GM12878 (cell line): ENCODE measurements around the gene HAP1. TPM values are rescaled to one million over a fixed set of nuclear protein-coding genes. Genes with fewer than 3 reads are reported as not detected.

Experiments used
- ATAC-seq: fragments of 200-7000 bp; cut with Tn5 transposase; 3 replicates; pipeline ENCODE4 v1.9.1; 2020; ENCODE audit warnings: mild to moderate bottlenecking, moderate library complexity
- BruUV-seq: library from RNA; stranded (reverse); fragments of 400-500 nt; replicated peaks from 2 replicates; lab custom pipeline; 2021; lab: Mats Ljungman, UMichigan
- CTCF ChIA-PET: fragments of 300-600 bp; sonication (Branson Sonifier 250); formaldehyde crosslinking; extraction: SDS; loops from one replicate; lab custom pipeline; 2021; ENCODE audit warnings: inconsistent platforms; lab: Yijun Ruan, JAX
- POLR2A ChIA-PET: fragments of 350-600 bp; formaldehyde crosslinking; extraction: SDS; loops from one replicate; lab custom pipeline; 2021; ENCODE audit warnings: inconsistent platforms; lab: Charles Lee
- RAD21 ChIA-PET: fragments of 300-600 bp; sonication (Branson Sonifier 250); formaldehyde crosslinking; loops from one replicate; lab custom pipeline; 2023; ENCODE audit warnings: antibody characterized with exemption; ENCODE audit not compliant: unreplicated experiment; lab: Charles Lee
- SMC1A ChIA-PET: fragments of 300-600 bp; sonication (Branson Sonifier 250); formaldehyde crosslinking; loops from one replicate; lab custom pipeline; 2023; ENCODE audit not compliant: unreplicated experiment, uncharacterized antibody; lab: Charles Lee
- DNase-seq: peaks from one replicate; pipeline ENCODE4 v3.0.0-alpha.2; 2011; ENCODE audit warnings: low read depth, low spot score
- FAIRE-seq: peaks from 3 replicates; lab custom pipeline; 2011; peaks lifted over from hg19 to GRCh38; lab: Jason Lieb, UNC
- H2AFZ ChIP-seq: 2 replicates; pipeline ENCODE4 v1.6.0; 2011; ENCODE audit warnings: low read depth, low read length, control low read depth; ENCODE audit not compliant: control insufficient read depth
- H3K27ac ChIP-seq: 2 replicates; pipeline ENCODE4 v1.5.1; 2011; ENCODE audit warnings: control low read depth; ENCODE audit not compliant: control insufficient read depth, insufficient read depth
- H3K27me3 ChIP-seq, 2 experiments: replicated peaks in 1 of 2; 2 replicates each; pipeline versions ENCODE4 v1.6.0 to v1.6.1; 2011; ENCODE audit warnings: low read length in 1 of 2; ENCODE audit not compliant: control insufficient read depth in 2 of 2, insufficient read depth in 2 of 2
- H3K36me3 ChIP-seq, 2 experiments: 2 replicates each; pipeline ENCODE4 v1.5.1; 2011; ENCODE audit warnings: low read length in 1 of 2; ENCODE audit not compliant: control insufficient read depth in 2 of 2, insufficient read depth in 2 of 2
- H3K4me1 ChIP-seq: 2 replicates; pipeline ENCODE4 v1.6.1; 2011; ENCODE audit warnings: mild to moderate bottlenecking, low read length, moderate library complexity, mixed read lengths; ENCODE audit not compliant: control insufficient read depth, insufficient read depth
- H3K4me2 ChIP-seq: 2 replicates; pipeline ENCODE4 v1.6.0; 2011; ENCODE audit warnings: control low read depth; ENCODE audit not compliant: control insufficient read depth, insufficient read depth
- H3K4me3 ChIP-seq: fragments of 200-600 bp; sonication (generic); 2 replicates; pipeline ENCODE4 v1.5.1; 2016
- H3K79me2 ChIP-seq: 2 replicates; pipeline ENCODE4 v1.6.0; 2011; ENCODE audit warnings: low read length; ENCODE audit not compliant: control insufficient read depth, insufficient read depth
- H3K9ac ChIP-seq: 2 replicates; pipeline ENCODE4 v1.8.0; 2011; ENCODE audit warnings: low read length, control low read depth, mixed read lengths; ENCODE audit not compliant: control insufficient read depth, insufficient read depth
- H3K9me3 ChIP-seq: replicated peaks from 3 replicates; pipeline ENCODE4 v1.5.1; 2011; ENCODE audit warnings: mild to moderate bottlenecking, low read length; ENCODE audit not compliant: control insufficient read depth, insufficient read depth
- H4K20me1 ChIP-seq: 2 replicates; pipeline ENCODE4 v1.6.0; 2011; ENCODE audit not compliant: control insufficient read depth, insufficient read depth
- BCL11A ChIP-seq: IDR thresholded peaks from 2 replicates; pipeline ENCODE4 v1.6.1; 2011; ENCODE audit warnings: low read depth, low read length
- CREB1 ChIP-seq: IDR thresholded peaks from 2 replicates; pipeline ENCODE4 v1.6.1; 2012; ENCODE audit warnings: low read depth, mild to moderate bottlenecking, inconsistent platforms
- EGR1 ChIP-seq, 2 experiments: IDR thresholded peaks; 1 replicate in 1 of 2; 2 replicates in 1 of 2; pipeline ENCODE4 v1.6.1; 2011 to 2012; ENCODE audit warnings: low read depth in 2 of 2, low read length in 2 of 2, borderline replicate concordance in 1 of 2, mild to moderate bottlenecking in 1 of 2, moderate library complexity in 1 of 2
- EP300 ChIP-seq, 2 experiments: fragments of 150-350 bp in 1 of 2; IDR thresholded peaks; 2 replicates each; pipeline ENCODE4 v1.6.1; 2011 to 2012; ENCODE audit warnings: low read depth in 2 of 2, low read length in 2 of 2, borderline replicate concordance in 1 of 2, improper control_type of control experiment in 1 of 2, inconsistent platforms in 1 of 2; ENCODE audit not compliant: control insufficient read depth in 1 of 2
- HDAC6 ChIP-seq: fragments of 200-600 bp; sonication (generic); IDR thresholded peaks from one replicate; pipeline ENCODE4 v1.8.0; 2017; ENCODE audit warnings: antibody characterized with exemption; ENCODE audit not compliant: unreplicated experiment
- MTA2 ChIP-seq: fragments of 450-650 bp; IDR thresholded peaks from 2 replicates; pipeline ENCODE4 v1.6.1; 2016; ENCODE audit warnings: low read depth, mild to moderate bottlenecking, moderate library complexity
- PAX8 ChIP-seq: fragments of 450-650 bp; IDR thresholded peaks from 2 replicates; pipeline ENCODE4 v1.6.1; 2017; ENCODE audit warnings: mild to moderate bottlenecking, moderate library complexity
- POU2F2 ChIP-seq: IDR thresholded peaks from 3 replicates; pipeline ENCODE4 v1.6.1; 2011; ENCODE audit warnings: low read depth, mild to moderate bottlenecking, low read length, borderline replicate concordance
- RAD51 ChIP-seq: fragments of 450-650 bp; IDR thresholded peaks from 2 replicates; pipeline ENCODE4 v1.6.1; 2016; ENCODE audit warnings: moderate library complexity, mild to moderate bottlenecking, inconsistent platforms
- SREBF2 ChIP-seq: IDR thresholded peaks from 2 replicates; pipeline ENCODE4 v1.6.1; 2012; ENCODE audit warnings: mild to moderate bottlenecking, low read length
- TBL1XR1 ChIP-seq: IDR thresholded peaks from 2 replicates; pipeline ENCODE4 v1.6.1; 2012; ENCODE audit warnings: low read depth, low read length, improper control_type of control experiment
- ZNF384 ChIP-seq: IDR thresholded peaks from 2 replicates; pipeline ENCODE4 v1.6.1; 2012; ENCODE audit warnings: low read depth, mild to moderate bottlenecking, low read length, improper control_type of control experiment, borderline replicate concordance
- WGBS: methylation state at CpG from one replicate; pipeline ENCODE4 v1.1.6; 2016; ENCODE audit warnings: low lambda C conversion rate; ENCODE audit not compliant: insufficient replicate concordance, insufficient coverage; ENCODE audit errors: missing lambda C conversion rate; 5-methylcytosine and 5-hydroxymethylcytosine counted together
- in situ Hi-C: fragments of 300-500 bp; cut with MboI; formaldehyde crosslinking; loops from 9 replicates; pipeline ENCODE4 v1.14.3; 2018; ENCODE audit warnings: mixed read lengths
- intact Hi-C: fragments of 100-400 bp; cut with micrococcal nuclease; formaldehyde crosslinking; loops from one replicate; pipeline ENCODE4 v1.14.2; 2022; ENCODE audit not compliant: unreplicated experiment
- polyA plus RNA-seq, 11 experiments: library from polyadenylated mRNA; depleted of rRNA in 4 of 11; unstranded in 6 of 11; stranded (reverse) in 5 of 11; fragments of >200 nt; fragmentation: Nextera tagmentation in 4 of 11; fragmentation: Illumina TruSeq in 1 of 11; extraction: Ambion mirVana in 4 of 11; extraction: Trizol in 1 of 11; gene quantifications; 1 replicate in 1 of 11; 2 replicates in 10 of 11; pipeline versions ENCODE4 v1.2.1 to v1.2.3, GENCODE V29; 2011 to 2016; ENCODE audit warnings: inconsistent platforms in 2 of 11, missing spikeins in 2 of 11, low read depth in 1 of 11
- total RNA-seq, 4 experiments: library from RNA; depleted of rRNA in 3 of 4; stranded (reverse); fragments of >200 nt in 3 of 4; fragmentation: Illumina TruSeq in 1 of 4; extraction: Trizol in 1 of 4; gene quantifications; 2 replicates each; pipeline versions ENCODE4 v1.2.1 to v1.2.3, GENCODE V29; 2013 to 2021
- TF ChIP-seq, protein P1 (sequence below): fragments of 150-350 bp; IDR thresholded peaks from 2 replicates; pipeline ENCODE4 v1.6.1; 2016; ENCODE audit warnings: low read depth, low read length
- TF ChIP-seq, protein P2 (sequence below): fragments of 450-650 bp; IDR thresholded peaks from 2 replicates; pipeline ENCODE4 v1.6.1; 2014; ENCODE audit warnings: mild to moderate bottlenecking

The HAP1 gene
- total and polyA plus RNA-seq, 10 of the 15 experiments (the other 5 are each of a cell fraction or from before 2014, with no cell fraction given), result not detected

DNA sequence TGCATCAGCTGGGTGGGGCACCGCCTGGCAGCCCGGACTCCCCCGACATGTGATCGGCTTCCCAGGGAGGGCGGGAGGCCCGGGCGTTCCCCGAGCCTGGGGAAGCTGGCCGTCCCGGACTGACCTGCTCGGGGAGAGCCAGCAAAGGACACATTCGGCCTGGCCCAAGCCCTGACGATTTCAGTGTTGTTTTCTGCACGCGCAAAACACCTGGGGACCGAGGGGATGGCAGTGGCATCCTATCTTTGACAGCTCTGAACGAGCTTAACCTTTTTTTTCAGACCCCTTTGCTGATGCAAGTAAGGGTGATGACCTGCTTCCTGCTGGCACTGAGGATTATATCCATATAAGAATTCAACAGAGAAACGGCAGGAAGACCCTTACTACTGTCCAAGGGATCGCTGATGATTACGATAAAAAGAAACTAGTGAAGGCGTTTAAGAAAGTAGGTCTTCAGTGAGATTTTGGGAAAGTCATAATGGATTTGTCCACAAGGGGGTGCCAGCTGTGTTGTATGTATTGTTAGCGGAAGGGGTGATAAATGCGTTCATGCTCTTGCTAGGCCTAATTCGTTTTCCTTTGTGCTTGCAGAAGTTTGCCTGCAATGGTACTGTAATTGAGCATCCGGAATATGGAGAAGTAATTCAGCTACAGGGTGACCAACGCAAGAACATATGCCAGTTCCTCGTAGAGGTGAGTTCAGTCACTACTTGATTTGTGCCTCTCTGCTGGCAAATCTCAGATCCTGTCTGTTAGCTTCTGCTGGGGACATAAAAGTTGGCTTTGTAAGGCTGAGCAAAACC lies 44.7 kb downstream of the HAP1 start (continued):
- TF ChIP-seq TBL1XR1, result no peak
- TF ChIP-seq PAX8, result no peak
- TF ChIP-seq RAD51, result peak; percentile 67; the same call in 1 of the 2 replicates
- TF ChIP-seq, all 136 proteins: peak for 17

DNA sequence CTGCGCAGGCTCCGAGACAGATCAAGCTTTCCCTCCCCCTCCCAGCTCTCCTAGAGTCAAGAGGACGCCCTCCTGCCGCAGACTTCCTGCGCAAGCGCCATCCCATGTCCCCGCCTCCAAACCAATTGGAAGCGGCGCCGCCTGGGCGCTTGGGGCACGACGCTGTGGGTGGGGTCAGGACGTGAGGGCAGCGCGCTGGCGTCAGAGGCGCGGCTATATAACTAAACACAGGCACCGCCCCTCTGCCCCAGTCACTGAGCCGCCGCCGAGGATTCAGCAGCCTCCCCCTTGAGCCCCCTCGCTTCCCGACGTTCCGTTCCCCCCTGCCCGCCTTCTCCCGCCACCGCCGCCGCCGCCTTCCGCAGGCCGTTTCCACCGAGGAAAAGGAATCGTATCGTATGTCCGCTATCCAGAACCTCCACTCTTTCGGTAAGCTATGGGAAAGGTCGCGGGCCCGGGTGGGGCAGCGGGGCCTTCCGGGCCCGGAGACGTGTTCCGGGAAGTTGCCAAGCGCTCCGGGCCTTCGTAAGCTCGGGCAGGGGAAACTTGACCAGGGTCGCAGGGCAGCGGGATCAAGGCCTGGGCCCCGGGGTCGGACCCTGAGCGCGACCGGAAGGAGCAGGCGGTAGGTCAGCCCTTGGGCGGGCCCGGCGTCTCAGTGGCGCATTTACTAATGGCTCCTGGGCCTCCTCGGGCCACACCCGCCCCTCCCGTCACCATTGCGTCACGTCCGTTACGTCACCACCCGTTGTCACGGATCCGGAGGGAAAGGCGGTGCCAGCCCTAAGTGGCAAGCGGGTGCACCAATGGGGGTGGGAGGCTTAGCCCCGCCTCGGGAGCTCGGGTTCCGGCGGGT lies 45.6 kb downstream of the HAP1 start, which contains the start of gene EIF1:
TSS of gene EIF1 (plus strand) at position 245 of the 856 bp plus-strand sequence. CDS start at position 399, 154 bp downstream.
- Histone ChIP-seq H3K4me3 (peak within 1 kb of the TSS; percentile 87), H3K27me3 (no peaks in the 10 kb centered on the region), H3K4me1 (peaks cover 11% of the 10 kb centered on the region), H3K79me2 (peaks cover 28% of the 10 kb centered on the region), H3K9ac (peak within 1 kb of the TSS; percentile 100), H3K27ac (peak within 1 kb of the TSS; percentile 100), H3K9me3 (no peaks in the 10 kb centered on the region; the same call in 2 of the 3 replicates), H2AFZ (peak within 1 kb of the TSS; percentile 63), H3K36me3 (peaks cover 19 to 35% of the 10 kb centered on the region in 2 experiments), H4K20me1 (peaks cover 18% of the 10 kb centered on the region), H3K4me2 (peak within 1 kb of the TSS; percentile 90)
- CTCF ChIA-PET, result interaction anchor here (1.0 to 10.4 kb wide), 15 partner anchors 10 to 1069 kb away, joined by 3 to 265 read pairs (median 3); partner anchors contain the start of gene P3H4
- POLR2A ChIA-PET, result interaction anchor here (0.5 to 4.8 kb wide), 12 partner anchors 11 to 1098 kb away, joined by 3 to 177 read pairs (median 3); partner anchors contain the start of genes JUP, KLHL11, ODAD4 and STAT3
- FAIRE-seq (peak; percentile 89), ATAC-seq (peak; percentile 85), DNase-seq (peak; percentile 98)
- SMC1A ChIA-PET, result interaction anchor here (1.0 to 5.7 kb wide), 4 partner anchors 10 to 23 kb away, joined by 3 to 122 read pairs (median 52); no protein-coding TSS in a partner anchor
- TSS peak; percentile 73 for BruUV-seq
- in situ Hi-C loops, result loop anchor here (25.0 kb wide), 2 partner anchors 1523 to 1673 kb away; partner anchors contain the start of gene TMEM106A
- RAD21 ChIA-PET, result interaction anchor here (0.6 to 5.7 kb wide), 10 partner anchors 11 to 1154 kb away, joined by 3 to 117 read pairs (median 4); partner anchors contain the start of gene KLHL11
- under 1% methylated on average over 62 of the region's 81 CpGs for WGBS
- intact Hi-C loops, result loop anchor here (1.0 to 2.0 kb wide), 2 partner anchors 10 to 22 kb away; no protein-coding TSS in a partner anchor
- TF ChIP-seq EGR1 (IDR thresholded peaks at IDR 0.05; ENCODE audit: borderline replicate concordance in 1 of 2, low read depth in 2 of 2, low read length in 2 of 2) (peak in 1 of 2 experiments; percentile 72; a peak in 1 of 3 replicates), BCL11A (0 out of 2 replicates have a peak, but pooled peaks have one; percentile 13), CREB1 (peak; percentile 99), MTA2 (0 out of 2 replicates have a peak, but pooled peaks have one; percentile 14), POU2F2 (peak; percentile 91), ZNF384 (no peak), HDAC6 (peak; percentile 98), EP300 (IDR thresholded peaks at IDR 0.05; ENCODE audit: borderline replicate concordance in 1 of 2, control insufficient read depth in 1 of 2, low read depth in 2 of 2, low read length in 2 of 2) (0 out of 4 replicates have a peak, but pooled peaks of 1 of the 2 experiments have one; percentile 17), SREBF2 (no peak)
- TF ChIP-seq, protein P1, sequence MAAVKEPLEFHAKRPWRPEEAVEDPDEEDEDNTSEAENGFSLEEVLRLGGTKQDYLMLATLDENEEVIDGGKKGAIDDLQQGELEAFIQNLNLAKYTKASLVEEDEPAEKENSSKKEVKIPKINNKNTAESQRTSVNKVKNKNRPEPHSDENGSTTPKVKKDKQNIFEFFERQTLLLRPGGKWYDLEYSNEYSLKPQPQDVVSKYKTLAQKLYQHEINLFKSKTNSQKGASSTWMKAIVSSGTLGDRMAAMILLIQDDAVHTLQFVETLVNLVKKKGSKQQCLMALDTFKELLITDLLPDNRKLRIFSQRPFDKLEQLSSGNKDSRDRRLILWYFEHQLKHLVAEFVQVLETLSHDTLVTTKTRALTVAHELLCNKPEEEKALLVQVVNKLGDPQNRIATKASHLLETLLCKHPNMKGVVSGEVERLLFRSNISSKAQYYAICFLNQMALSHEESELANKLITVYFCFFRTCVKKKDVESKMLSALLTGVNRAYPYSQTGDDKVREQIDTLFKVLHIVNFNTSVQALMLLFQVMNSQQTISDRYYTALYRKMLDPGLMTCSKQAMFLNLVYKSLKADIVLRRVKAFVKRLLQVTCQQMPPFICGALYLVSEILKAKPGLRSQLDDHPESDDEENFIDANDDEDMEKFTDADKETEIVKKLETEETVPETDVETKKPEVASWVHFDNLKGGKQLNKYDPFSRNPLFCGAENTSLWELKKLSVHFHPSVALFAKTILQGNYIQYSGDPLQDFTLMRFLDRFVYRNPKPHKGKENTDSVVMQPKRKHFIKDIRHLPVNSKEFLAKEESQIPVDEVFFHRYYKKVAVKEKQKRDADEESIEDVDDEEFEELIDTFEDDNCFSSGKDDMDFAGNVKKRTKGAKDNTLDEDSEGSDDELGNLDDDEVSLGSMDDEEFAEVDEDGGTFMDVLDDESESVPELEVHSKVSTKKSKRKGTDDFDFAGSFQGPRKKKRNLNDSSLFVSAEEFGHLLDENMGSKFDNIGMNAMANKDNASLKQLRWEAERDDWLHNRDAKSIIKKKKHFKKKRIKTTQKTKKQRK, result peak; percentile 46; the same call in 1 of the 2 replicates
- TF ChIP-seq, protein P2, sequence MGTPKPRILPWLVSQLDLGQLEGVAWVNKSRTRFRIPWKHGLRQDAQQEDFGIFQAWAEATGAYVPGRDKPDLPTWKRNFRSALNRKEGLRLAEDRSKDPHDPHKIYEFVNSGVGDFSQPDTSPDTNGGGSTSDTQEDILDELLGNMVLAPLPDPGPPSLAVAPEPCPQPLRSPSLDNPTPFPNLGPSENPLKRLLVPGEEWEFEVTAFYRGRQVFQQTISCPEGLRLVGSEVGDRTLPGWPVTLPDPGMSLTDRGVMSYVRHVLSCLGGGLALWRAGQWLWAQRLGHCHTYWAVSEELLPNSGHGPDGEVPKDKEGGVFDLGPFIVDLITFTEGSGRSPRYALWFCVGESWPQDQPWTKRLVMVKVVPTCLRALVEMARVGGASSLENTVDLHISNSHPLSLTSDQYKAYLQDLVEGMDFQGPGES, result 0 out of 2 replicates have a peak, but pooled peaks have one; percentile 69
